H1 (cell line): ENCODE results near the gene LIMS1. TPM values are rescaled to one million over a fixed set of nuclear protein-coding genes. Genes with fewer than 3 reads are reported as not detected.

ENCODE experiments used
- CTCF ChIA-PET: fragments of 300-600 bp; sonication (Branson Sonifier 250); formaldehyde crosslinking; loops from one replicate; lab custom pipeline; 2021; ENCODE audit not compliant: partially characterized antibody; lab: Charles Lee
- POLR2A ChIA-PET: fragments of 300-600 bp; sonication (Branson Sonifier 250); formaldehyde crosslinking; loops from one replicate; lab custom pipeline; 2021; ENCODE audit warnings: inconsistent platforms; ENCODE audit not compliant: partially characterized antibody; lab: Charles Lee
- DNase-seq, 2 experiments: peaks; one replicate each; pipeline versions ENCODE4 v3.0.0 to v3.0.0-alpha.2; 2010 to 2022; ENCODE audit warnings: low spot score in 2 of 2, low read depth in 1 of 2, mixed read lengths in 1 of 2
- FAIRE-seq: peaks from 2 replicates; lab custom pipeline; 2011; peaks lifted over from hg19 to GRCh38; lab: Jason Lieb, UNC
- H2AFZ ChIP-seq: 2 replicates; pipeline ENCODE4 v1.8.1; 2012; ENCODE audit warnings: low read length, inconsistent platforms
- H2AK5ac ChIP-seq: 2 replicates; pipeline ENCODE4 v1.6.1; 2013; ENCODE audit warnings: low read depth, low read length
- H2BK120ac ChIP-seq: replicated peaks from 2 replicates; pipeline ENCODE3; 2013; ENCODE audit warnings: low read depth, low read length, inconsistent platforms
- H2BK12ac ChIP-seq: 2 replicates; pipeline ENCODE4 v1.6.1; 2013; ENCODE audit warnings: low read depth, low read length
- H2BK15ac ChIP-seq: 2 replicates; pipeline ENCODE4 v1.6.1; 2013; ENCODE audit warnings: low read length
- H2BK20ac ChIP-seq: 2 replicates; pipeline ENCODE4 v1.6.1; 2013; ENCODE audit warnings: low read length
- H2BK5ac ChIP-seq: 2 replicates; pipeline ENCODE4 v1.6.1; 2013; ENCODE audit warnings: low read depth, low read length
- H3K14ac ChIP-seq: 2 replicates; pipeline ENCODE4 v1.6.1; 2013; ENCODE audit warnings: inconsistent platforms; ENCODE audit not compliant: insufficient read length
- H3K18ac ChIP-seq: 2 replicates; pipeline ENCODE4 v1.6.1; 2013; ENCODE audit warnings: low read length; ENCODE audit errors: extremely low read depth
- H3K23ac ChIP-seq: 2 replicates; pipeline ENCODE4 v1.6.1; 2013; ENCODE audit warnings: inconsistent platforms; ENCODE audit not compliant: insufficient read length
- H3K23me2 ChIP-seq: 2 replicates; pipeline ENCODE4 v1.6.1; 2013; ENCODE audit warnings: low read depth, low read length
- H3K27ac ChIP-seq: 2 replicates; pipeline ENCODE4 v1.6.1; 2011; ENCODE audit warnings: low read depth, low read length, inconsistent platforms
- H3K27me3 ChIP-seq, 4 experiments: replicated peaks in 1 of 4; 1 replicate in 1 of 4; 2 replicates in 3 of 4; pipeline versions ENCODE4 v1.6.1 to v1.8.1; 2011 to 2013; ENCODE audit warnings: low read length in 3 of 4, mild to moderate bottlenecking in 3 of 4, inconsistent platforms in 2 of 4, mixed read lengths in 2 of 4, moderate library complexity in 1 of 4; ENCODE audit not compliant: control insufficient read depth in 3 of 4, insufficient read depth in 3 of 4; ENCODE audit errors: extremely low read depth in 1 of 4
- H3K36me3 ChIP-seq, 4 experiments: 2 replicates each; pipeline versions ENCODE4 v1.6.1 to v1.8.1; 2011 to 2013; ENCODE audit warnings: mild to moderate bottlenecking in 4 of 4, low read length in 3 of 4, moderate library complexity in 2 of 4, control low read depth in 1 of 4, inconsistent platforms in 1 of 4; ENCODE audit not compliant: insufficient read depth in 4 of 4, control insufficient read depth in 2 of 4
- H3K4ac ChIP-seq: replicated peaks from 2 replicates; pipeline ENCODE3; 2013; ENCODE audit warnings: low read length, low read depth, mixed read lengths, inconsistent platforms; ENCODE audit not compliant: insufficient read length
- H3K4me1 ChIP-seq, 4 experiments: replicated peaks in 1 of 4; 1 replicate in 1 of 4; 2 replicates in 3 of 4; pipeline versions ENCODE4 v1.6.1 to v1.8.1; 2011 to 2013; ENCODE audit warnings: low read length in 3 of 4, inconsistent platforms in 2 of 4, mixed read lengths in 1 of 4; ENCODE audit not compliant: insufficient read depth in 4 of 4, control insufficient read depth in 3 of 4
- H3K4me2 ChIP-seq, 2 experiments: 2 replicates each; pipeline versions ENCODE4 v1.6.1 to v1.8.1; 2011 to 2013; ENCODE audit warnings: low read depth in 2 of 2, low read length in 2 of 2, control low read depth in 1 of 2, inconsistent platforms in 1 of 2, mild to moderate bottlenecking in 1 of 2; ENCODE audit not compliant: insufficient read depth in 1 of 2
- H3K4me3 ChIP-seq, 4 experiments: fragments of 200-600, 300-600 bp in 1 of 4; sonication (generic), shearing (Covaris generic), sonication (Bioruptor Twin) in 1 of 4; 2 replicates each; pipeline versions ENCODE4 v1.5.1 to v1.8.1; 2011 to 2016; ENCODE audit warnings: low read length in 4 of 4, low read depth in 3 of 4, control low read depth in 2 of 4, inconsistent platforms in 2 of 4, mild to moderate bottlenecking in 2 of 4, mixed read lengths in 1 of 4, moderate library complexity in 1 of 4; ENCODE audit not compliant: insufficient read depth in 2 of 4; ENCODE audit errors: extremely low read depth in 1 of 4
- H3K56ac ChIP-seq: replicated peaks from 2 replicates; pipeline ENCODE3; 2013; ENCODE audit warnings: low read depth, mild to moderate bottlenecking, mixed read lengths, low read length, inconsistent platforms; ENCODE audit not compliant: insufficient read length
- H3K79me1 ChIP-seq: 2 replicates; pipeline ENCODE4 v1.6.1; 2013; ENCODE audit warnings: low read depth, low read length, control low read depth
- H3K79me2 ChIP-seq, 2 experiments: 2 replicates each; pipeline versions ENCODE4 v1.6.1 to v1.8.1; 2012 to 2013; ENCODE audit warnings: low read length in 2 of 2, mild to moderate bottlenecking in 2 of 2, inconsistent platforms in 1 of 2; ENCODE audit not compliant: insufficient read depth in 2 of 2, control insufficient read depth in 1 of 2
- H3K9ac ChIP-seq, 4 experiments: replicated peaks in 1 of 4; 1 replicate in 1 of 4; 2 replicates in 3 of 4; pipeline versions ENCODE4 v1.6.1 to v1.8.1; 2011 to 2013; ENCODE audit warnings: low read depth in 3 of 4, low read length in 3 of 4, control low read depth in 2 of 4, mild to moderate bottlenecking in 2 of 4, moderate library complexity in 2 of 4, inconsistent platforms in 1 of 4; ENCODE audit errors: extremely low read depth in 1 of 4
- H3K9me3 ChIP-seq, 2 experiments: 2 replicates each; pipeline versions ENCODE4 v1.6.1 to v1.8.1; 2012 to 2013; ENCODE audit warnings: mild to moderate bottlenecking in 2 of 2, moderate library complexity in 2 of 2, control low read depth in 1 of 2, inconsistent platforms in 1 of 2, low read depth in 1 of 2, low read length in 1 of 2, mixed read lengths in 1 of 2; ENCODE audit not compliant: insufficient read depth in 2 of 2
- H4K20me1 ChIP-seq, 2 experiments: replicated peaks in 1 of 2; 2 replicates each; pipeline versions ENCODE3 to v1.8.1; 2011 to 2013; ENCODE audit warnings: inconsistent platforms in 2 of 2, low read length in 2 of 2, mild to moderate bottlenecking in 1 of 2; ENCODE audit not compliant: insufficient read depth in 2 of 2, control insufficient read depth in 1 of 2
- H4K5ac ChIP-seq: 2 replicates; pipeline ENCODE4 v1.6.1; 2013; ENCODE audit warnings: low read length, low read depth, mixed read lengths, inconsistent platforms; ENCODE audit not compliant: insufficient read length
- H4K8ac ChIP-seq: 2 replicates; pipeline ENCODE4 v1.8.0; 2013; ENCODE audit warnings: mild to moderate bottlenecking, moderate library complexity, low read length, inconsistent platforms; ENCODE audit not compliant: insufficient read depth; ENCODE audit errors: extremely low read depth
- H4K91ac ChIP-seq: replicated peaks from 2 replicates; pipeline ENCODE3; 2013; ENCODE audit warnings: low read length, mixed read lengths, inconsistent platforms; ENCODE audit not compliant: insufficient read length
- ASH2L ChIP-seq: fragments of 200-600, 300-600 bp; sonication (generic); IDR thresholded peaks from one replicate; pipeline ENCODE4 v1.7.1; 2017; ENCODE audit warnings: low read length
- ATF3 ChIP-seq: IDR thresholded peaks from 2 replicates; pipeline ENCODE4 v1.6.1; 2011; ENCODE audit warnings: low read depth, mild to moderate bottlenecking, low read length; ENCODE audit not compliant: insufficient read depth
- GABPA ChIP-seq: IDR thresholded peaks from 2 replicates; pipeline ENCODE4 v1.6.1; 2011; ENCODE audit warnings: mild to moderate bottlenecking, low read length, moderate library complexity, borderline replicate concordance; ENCODE audit not compliant: insufficient read depth
- POLR2AphosphoS5 ChIP-seq: IDR thresholded peaks from 2 replicates; pipeline ENCODE4 v1.6.1; 2011; ENCODE audit warnings: low read depth, low read length
- RFX5 ChIP-seq: IDR thresholded peaks from 2 replicates; pipeline ENCODE4 v1.6.1; 2011; ENCODE audit warnings: low read depth, low read length, improper control_type of control experiment, borderline replicate concordance
- SIRT6 ChIP-seq: IDR thresholded peaks from one replicate; pipeline ENCODE4 v1.7.1; 2012; ENCODE audit warnings: low read length, inconsistent platforms
- TAF1 ChIP-seq: IDR thresholded peaks from 2 replicates; pipeline ENCODE4 v1.6.1; 2011; ENCODE audit warnings: mild to moderate bottlenecking, low read depth, low read length
- TEAD4 ChIP-seq: IDR thresholded peaks from 2 replicates; pipeline ENCODE4 v1.6.1; 2012; ENCODE audit warnings: low read depth, low read length, inconsistent platforms, mixed read lengths
- YY1 ChIP-seq: IDR thresholded peaks from 2 replicates; pipeline ENCODE4 v1.6.1; 2011; ENCODE audit warnings: low read depth, mild to moderate bottlenecking, low read length
- WGBS, 2 experiments: shearing (Covaris generic) in 1 of 2; methylation state at CpG; one replicate each; pipeline versions ENCODE4 v1.1.6 to v1.1.7; 2013 to 2015; ENCODE audit warnings: low lambda C conversion rate in 2 of 2, mixed read lengths in 2 of 2, inconsistent platforms in 1 of 2, low coverage in 1 of 2, missing lambda C conversion rate in 1 of 2; ENCODE audit not compliant: insufficient replicate concordance in 2 of 2, insufficient coverage in 1 of 2, insufficient read length in 1 of 2; ENCODE audit errors: extremely low coverage in 1 of 2, missing lambda C conversion rate in 1 of 2; 5-methylcytosine and 5-hydroxymethylcytosine counted together
- polyA plus RNA-seq, 7 experiments: library from polyadenylated mRNA; depleted of rRNA in 3 of 7; stranded (reverse) in 5 of 7; unstranded in 2 of 7; fragments of >200 nt in 5 of 7; fragments of 200-250 nt in 2 of 7; gene quantifications; 1 replicate in 5 of 7; 2 replicates in 1 of 7; 4 replicates in 1 of 7; pipeline versions ENCODE4 v1.2.1 to v1.2.3, GENCODE V29; 2011 to 2013; ENCODE audit warnings: missing spikeins in 2 of 7, mixed read lengths in 2 of 7
- total RNA-seq: library from RNA; stranded (reverse); fragmentation: NEBNext Ultra II Directional; extraction: Animal tissue kit (Norgen Biotek cat#: 25700); gene quantifications from 2 replicates; pipeline ENCODE4 v1.2.1, GENCODE V29; 2021

Gene LIMS1
- total and polyA plus RNA-seq, 2 of the 8 experiments (the other 6 are each of a cell fraction or from before 2014, with no cell fraction given) = 24.1 to 36.7 TPM

DNA sequence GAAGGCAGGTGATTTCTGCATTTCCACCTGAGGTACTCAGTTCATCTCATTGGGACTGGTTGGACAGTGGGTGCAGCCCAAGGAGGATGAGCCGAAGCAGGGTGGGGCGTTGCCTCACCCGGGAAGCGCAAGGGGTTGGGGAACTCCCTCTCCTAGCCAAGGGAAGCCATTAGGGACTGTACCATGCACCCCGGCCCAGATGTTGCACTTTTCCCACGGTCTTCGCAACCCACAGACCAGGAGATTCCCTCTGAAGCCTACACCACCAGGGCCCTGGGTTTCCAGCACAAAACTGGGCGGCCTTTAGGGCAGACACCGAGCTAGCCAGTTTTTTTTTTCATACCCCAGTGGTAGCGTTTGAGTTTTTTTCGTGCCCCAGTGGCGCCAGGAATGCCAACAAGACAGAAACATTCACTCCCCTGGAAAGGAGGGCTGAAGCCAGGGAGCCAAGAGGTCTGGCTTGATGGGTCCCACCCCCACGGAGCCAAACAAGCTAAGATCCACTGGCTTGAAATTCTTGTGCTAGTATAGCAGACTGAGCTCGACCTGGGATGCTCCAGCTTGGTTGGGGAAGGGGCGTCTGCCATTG lies 109.1 kb downstream of the LIMS1 start:
- H3K4me1 ChIP-seq = no peaks in the 10 kb centered on the region
- no peak overlapping the region for H2BK12ac ChIP-seq
- H3K36me3 ChIP-seq = no peaks in the 10 kb centered on the region
- H4K8ac ChIP-seq = no peak overlapping the region
- H2BK20ac ChIP-seq = no peak overlapping the region
- no peak overlapping the region for H3K23ac ChIP-seq
- 85% methylated on average over 15 of the region's 15 CpGs; no CpG with 5 or more reads in 1 of the 2 experiments for WGBS, 2 experiments
- H3K4me2 ChIP-seq = no peak overlapping the region
- DNase-seq = no peak
- no peak overlapping the region for H3K18ac ChIP-seq
- TF ChIP-seq TEAD4 = no peak
- TF ChIP-seq RFX5 = no peak
- TF ChIP-seq POLR2AphosphoS5 = no peak
- TF ChIP-seq YY1 = no peak
- TF ChIP-seq ASH2L = no peak
- TF ChIP-seq GABPA = no peak
- no peak for TF ChIP-seq TAF1
- TF ChIP-seq SIRT6 = no peak
- no peak for TF ChIP-seq ATF3
- ChIA-PET POLR2A (no interaction called here), CTCF (interaction anchor here (1.1 to 1.6 kb wide), 2 partner anchors 18 to 30 kb away, joined by 3 read pairs; no protein-coding TSS in a partner anchor)
- H3K79me2 ChIP-seq = peaks cover 0 to 2% of the 10 kb centered on the region in 2 experiments; a peak in 1 of 4 replicates
- no peak overlapping the region for H2BK120ac ChIP-seq
- no peak overlapping the region for H2BK5ac ChIP-seq
- no peak for FAIRE-seq
- no peak overlapping the region for H2AK5ac ChIP-seq
- H3K27me3 ChIP-seq = no peaks in the 10 kb centered on the region
- H3K27ac ChIP-seq = no peak overlapping the region
- H3K23me2 ChIP-seq = no peaks in the 10 kb centered on the region
- no peak overlapping the region for H3K9ac ChIP-seq
- no peak overlapping the region for H2BK15ac ChIP-seq
- no peak overlapping the region for H4K5ac ChIP-seq
- no peak overlapping the region for H3K14ac ChIP-seq
- no peak overlapping the region for H4K91ac ChIP-seq
- no peaks in the 10 kb centered on the region; the same call in 1 of the 2 replicates for H3K79me1 ChIP-seq
- no peaks in the 10 kb centered on the region for H3K9me3 ChIP-seq
- H2AFZ ChIP-seq = no peak overlapping the region
- no peaks in the 10 kb centered on the region for H4K20me1 ChIP-seq
- no peak overlapping the region for H3K4me3 ChIP-seq
- no peak overlapping the region for H3K56ac ChIP-seq
- H3K4ac ChIP-seq = no peak overlapping the region
